Body of pancreas (tissue), 4 donors: Measurements from ENCODE around the gene PHF19. TPM values are rescaled to one million over a fixed set of nuclear protein-coding genes. Genes with fewer than 3 reads are reported as not detected.

ENCODE experiments used
- ATAC-seq: fragments of 150-250 bp; one replicate; pipeline ENCODE4 v1.9.1; 2016
- DNase-seq, 4 donors: peaks; one replicate each; pipeline ENCODE4 v3.0.0-alpha.2; 2019
- H3K27ac ChIP-seq, 4 donors: fragments of 200-600 bp; sonication (generic); 1 replicate in 3 of 4; 2 replicates in 1 of 4; pipeline versions ENCODE4 v1.5.1 to v1.6.1; 2016 to 2019; ENCODE audit warnings: mild to moderate bottlenecking in 1 of 4, mixed read lengths in 1 of 4, moderate library complexity in 1 of 4
- H3K27me3 ChIP-seq, 2 donors: fragments of 200-600 bp; sonication (generic); one replicate each; pipeline ENCODE4 v1.6.0; 2016; ENCODE audit warnings: mild to moderate bottlenecking in 1 of 2
- H3K36me3 ChIP-seq, 2 donors: fragments of 200-600 bp; sonication (generic); replicated peaks in 1 of 2; 2 replicates each; pipeline ENCODE4 v1.5.1; 2016; ENCODE audit warnings: low read depth in 2 of 2; ENCODE audit not compliant: insufficient read depth in 1 of 2
- H3K4me1 ChIP-seq: fragments of 200-600 bp; sonication (generic); one replicate; pipeline ENCODE4 v1.6.0; 2016
- H3K4me3 ChIP-seq, 2 donors: fragments of 200-600 bp; sonication (generic); 1 replicate in 1 of 2; 2 replicates in 1 of 2; pipeline ENCODE4 v1.5.1; 2016 to 2019
- H3K9me3 ChIP-seq, 3 donors: fragments of 200-600 bp; sonication (generic); 1 replicate in 2 of 3; 2 replicates in 1 of 3; pipeline ENCODE4 v1.5.1; 2016
- CTCF ChIP-seq, 7 experiments: fragments of 450-650 bp in 4 of 7; fragments of 200-600 bp in 3 of 7; sonication (generic) in 3 of 7; IDR thresholded peaks; one replicate each; pipeline ENCODE4 v1.5.1; 2016 to 2019; ENCODE audit warnings: antibody characterized with exemption in 7 of 7
- POLR2A ChIP-seq, 3 donors: fragments of 450-650 bp; IDR thresholded peaks; one replicate each; pipeline ENCODE4 v1.6.1; 2016; ENCODE audit warnings: antibody characterized with exemption in 3 of 3, mild to moderate bottlenecking in 2 of 3
- WGBS, 2 donors: methylation state at CpG; one replicate each; pipeline ENCODE4 v1.1.5; 2017; 5-methylcytosine and 5-hydroxymethylcytosine counted together
- intact Hi-C: fragments of 100-400 bp; cut with DNase I; formaldehyde crosslinking; loops from one replicate; pipeline ENCODE4 v1.15.1; 2023
- total RNA-seq, 2 donors: library from RNA; depleted of rRNA; stranded (reverse); fragments of >200 nt; gene quantifications; one replicate each; pipeline ENCODE4 v1.1.0, GENCODE V29; 2016

Gene PHF19
- total RNA-seq, 2 donors from 2014 or later: 5.4 to 6.9 TPM

GRCh38 chr9:120923620-120924328 lies 46.8 kb upstream of the PHF19 start:
- no peak overlapping the region for H3K4me3 ChIP-seq
- H3K4me1 ChIP-seq: peaks cover 4% of the 10 kb centered on the region
- 83 to 87% methylated on average over 11 of the region's 11 CpGs for WGBS, 2 donors
- ATAC-seq: no peak
- TF ChIP-seq POLR2A (IDR thresholded peaks at IDR 0.05): no peak
- TF ChIP-seq CTCF (IDR thresholded peaks at IDR 0.05): no peak
- no peak for DNase-seq
- H3K27ac ChIP-seq: no peak overlapping the region
- H3K27me3 ChIP-seq: no peaks in the 10 kb centered on the region
- H3K9me3 ChIP-seq: no peaks in the 10 kb centered on the region
- intact Hi-C loops: no loop called here
- H3K36me3 ChIP-seq: no peaks in the 10 kb centered on the region

GRCh38 chr9:120922404-120923195 lies 45.6 kb upstream of the PHF19 start:
- 52 to 53% methylated on average over 7 of the region's 7 CpGs for WGBS, 2 donors
- H3K4me1 ChIP-seq: no peaks in the 10 kb centered on the region
- no peaks in the 10 kb centered on the region for H3K9me3 ChIP-seq
- H3K27me3 ChIP-seq: no peaks in the 10 kb centered on the region
- ATAC-seq: no peak
- DNase-seq: no peak
- H3K36me3 ChIP-seq: no peaks in the 10 kb centered on the region
- no peak overlapping the region for H3K27ac ChIP-seq
- no peak overlapping the region for H3K4me3 ChIP-seq
- intact Hi-C loops: no loop called here
- TF ChIP-seq POLR2A (IDR thresholded peaks at IDR 0.05) (no peak), CTCF (IDR thresholded peaks at IDR 0.05) (no peak)

DNA sequence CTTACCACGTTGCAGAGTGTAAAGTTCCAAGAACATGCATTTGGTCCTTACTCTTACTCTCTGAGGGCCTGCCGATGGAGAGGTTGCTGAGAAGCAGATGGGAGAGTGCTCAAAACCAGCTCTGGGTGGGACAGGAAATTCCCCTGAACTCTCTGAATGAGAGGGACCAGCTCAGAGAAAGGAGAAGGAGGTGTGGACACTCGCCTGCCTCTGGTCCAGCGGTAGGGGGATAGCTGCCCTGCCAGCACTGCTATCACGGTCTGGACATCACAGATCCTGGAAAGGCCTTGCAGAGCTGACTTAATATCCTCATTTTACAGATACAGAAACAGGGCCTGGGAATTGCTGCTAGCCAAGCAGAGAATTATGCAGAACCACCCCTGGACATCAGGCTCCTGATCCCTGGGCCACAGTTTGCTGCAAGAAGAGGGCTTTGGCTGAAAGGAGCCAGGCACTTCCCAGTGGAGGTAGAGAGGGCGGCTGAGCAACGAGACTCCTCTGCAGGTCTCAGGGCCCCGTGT lies 44.7 kb upstream of the PHF19 start:
- no peaks in the 10 kb centered on the region for H3K9me3 ChIP-seq
- H3K36me3 ChIP-seq: no peaks in the 10 kb centered on the region
- ATAC-seq (no peak), DNase-seq (no peak)
- WGBS, 2 donors: 66 to 74% methylated on average over 8 of the region's 8 CpGs
- H3K4me3 ChIP-seq: no peak overlapping the region
- H3K27ac ChIP-seq: no peak overlapping the region
- intact Hi-C loops: no loop called here
- H3K27me3 ChIP-seq: no peaks in the 10 kb centered on the region
- H3K4me1 ChIP-seq: no peaks in the 10 kb centered on the region
- TF ChIP-seq POLR2A (IDR thresholded peaks at IDR 0.05): no peak

- ATAC-seq (no peak), DNase-seq (no peak)
- whole genome bisulfite sequencing, 2 donors: 70 to 72% methylated on average over 3 of the region's 3 CpGs
- no peaks in the 10 kb centered on the region for H3K9me3 ChIP-seq
- no peaks in the 10 kb centered on the region for H3K4me1 ChIP-seq
- TF ChIP-seq CTCF (IDR thresholded peaks at IDR 0.05) (no peak), POLR2A (IDR thresholded peaks at IDR 0.05) (no peak)
- H3K4me3 ChIP-seq: no peak overlapping the region
- H3K36me3 ChIP-seq: no peaks in the 10 kb centered on the region
- H3K27me3 ChIP-seq: no peaks in the 10 kb centered on the region
- no peak overlapping the region for H3K27ac ChIP-seq
- intact Hi-C loops: no loop called here
Measured at GRCh38 chr9:120920806-120921178, 43.8 kb upstream of the PHF19 start.
